HEK293T (cell line): ENCODE results near the gene GLT6D1.

Experiments
- CTCF ChIA-PET: fragments of 350-600 bp; formaldehyde crosslinking; extraction: SDS; loops from one replicate; lab custom pipeline; 2021; ENCODE audit warnings: antibody characterized with exemption, inconsistent platforms; lab: Yijun Ruan, JAX
- POLR2A ChIA-PET: fragments of 350-600 bp; formaldehyde crosslinking; extraction: SDS; loops from one replicate; lab custom pipeline; 2020; ENCODE audit warnings: antibody characterized with exemption, inconsistent platforms; lab: Yijun Ruan, JAX
- DNase-seq: peaks from one replicate; pipeline ENCODE4 v3.0.0; 2012; ENCODE audit warnings: mixed read lengths; ENCODE audit errors: extremely low spot score
- BHLHE40 ChIP-seq: fragments of 450-650 bp; IDR thresholded peaks from 2 replicates; pipeline ENCODE4 v1.6.1; 2016; ENCODE audit warnings: mild to moderate bottlenecking, moderate library complexity, borderline replicate concordance
- CTBP1 ChIP-seq: fragments of 450-650 bp; IDR thresholded peaks from 2 replicates; pipeline ENCODE4 v1.6.1; 2016; ENCODE audit warnings: borderline replicate concordance
- ELF4 ChIP-seq: fragments of 450-650 bp; IDR thresholded peaks from 2 replicates; pipeline ENCODE4 v1.6.1; 2017; ENCODE audit warnings: antibody characterized with exemption
- FOXA1 ChIP-seq: fragments of 450-650 bp; IDR thresholded peaks from 2 replicates; pipeline ENCODE4 v1.6.1; 2016; ENCODE audit warnings: mild to moderate bottlenecking
- FOXM1 ChIP-seq: fragments of 450-650 bp; IDR thresholded peaks from 2 replicates; pipeline ENCODE4 v1.6.1; 2017; ENCODE audit warnings: mild to moderate bottlenecking, borderline replicate concordance
- L3MBTL2 ChIP-seq: fragments of 450-650 bp; conservative IDR thresholded peaks from 2 replicates; pipeline ENCODE4 v1.6.1; 2016; ENCODE audit warnings: mild to moderate bottlenecking
- NFRKB ChIP-seq: fragments of 450-650 bp; IDR thresholded peaks from 2 replicates; pipeline ENCODE4 v1.6.1; 2016; ENCODE audit warnings: mild to moderate bottlenecking, moderate library complexity
- SP1 ChIP-seq: fragments of 450-650 bp; IDR thresholded peaks from 2 replicates; pipeline ENCODE4 v1.6.1; 2017
- TARDBP ChIP-seq: fragments of 450-650 bp; IDR thresholded peaks from 2 replicates; pipeline ENCODE4 v1.6.1; 2016
- ZNF384 ChIP-seq: fragments of 450-650 bp; IDR thresholded peaks from 2 replicates; pipeline ENCODE4 v1.6.1; 2016
- TF ChIP-seq, protein P1 (sequence below): fragments of 450-650 bp; IDR thresholded peaks from 2 replicates; pipeline ENCODE4 v1.6.1; 2016

GLT6D1 gene

DNA sequence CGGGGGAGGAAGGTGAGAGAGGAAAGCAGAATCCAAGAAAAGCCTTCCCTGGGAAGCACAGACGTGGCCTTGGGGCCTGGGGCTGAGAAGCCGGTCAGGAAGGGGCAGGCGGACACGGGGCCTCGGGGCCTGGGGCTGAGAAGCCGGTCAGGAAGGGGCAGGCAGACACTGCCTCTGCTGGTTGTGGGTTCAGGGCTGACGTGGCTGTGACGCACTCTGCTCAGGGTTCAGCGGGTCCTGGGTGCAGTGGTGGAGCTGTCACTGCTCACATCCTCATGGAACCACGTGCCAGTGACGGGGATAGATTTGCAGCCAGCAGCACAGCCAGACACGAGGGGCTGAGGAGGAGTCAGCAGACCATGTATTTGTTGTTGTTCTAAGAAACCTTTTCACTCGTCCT, 65.0 kb downstream of the GLT6D1 start:
- ChIA-PET POLR2A (no interaction called here), CTCF (interaction anchor here (0.5 kb wide), 1 partner anchor 9 kb away, joined by 4 read pairs; no protein-coding TSS in a partner anchor)
- DNase-seq, result no peak
- TF ChIP-seq FOXA1 (no peak), CTBP1 (no peak), FOXM1 (no peak), TARDBP (no peak), ELF4 (no peak), L3MBTL2 (no peak), BHLHE40 (no peak), SP1 (no peak), ZNF384 (no peak), NFRKB (no peak)
- TF ChIP-seq, protein P1, sequence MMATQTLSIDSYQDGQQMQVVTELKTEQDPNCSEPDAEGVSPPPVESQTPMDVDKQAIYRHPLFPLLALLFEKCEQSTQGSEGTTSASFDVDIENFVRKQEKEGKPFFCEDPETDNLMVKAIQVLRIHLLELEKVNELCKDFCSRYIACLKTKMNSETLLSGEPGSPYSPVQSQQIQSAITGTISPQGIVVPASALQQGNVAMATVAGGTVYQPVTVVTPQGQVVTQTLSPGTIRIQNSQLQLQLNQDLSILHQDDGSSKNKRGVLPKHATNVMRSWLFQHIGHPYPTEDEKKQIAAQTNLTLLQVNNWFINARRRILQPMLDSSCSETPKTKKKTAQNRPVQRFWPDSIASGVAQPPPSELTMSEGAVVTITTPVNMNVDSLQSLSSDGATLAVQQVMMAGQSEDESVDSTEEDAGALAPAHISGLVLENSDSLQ, result no peak
